ENCODE results near the gene SARM1. TPM values are rescaled to one million over a fixed set of nuclear protein-coding genes. Genes with fewer than 3 reads are reported as not detected.

The SARM1 gene
- total and polyA plus RNA-seq, 9 of the 15 experiments (the other 6 are each of a cell fraction or from before 2014, with no cell fraction given), result 0.04 to 0.55 (median 0.11) TPM; not detected in 2

- no peak for TF ChIP-seq ETS1 (conservative IDR thresholded peaks at IDR 0.05; ENCODE audit: control insufficient read depth, low read depth, low read length)
Observed at GRCh38 chr17:28368915-28369683, 2.4 kb upstream of the SARM1 start (continued).

GRCh38 chr17:28369684-28370034, 1.8 kb upstream of the SARM1 start:
- BruUV-seq (replicated peaks), result no TSS peak
- FAIRE-seq, result no peak
- intact Hi-C loops (cut with micrococcal nuclease), result no loop called here
- Histone ChIP-seq H3K36me3 (ENCODE audit: control insufficient read depth, insufficient read depth, low read length) (no peaks in the 10 kb centered on the region; the same call in 2 of the 3 replicates), H3K27me3 (ENCODE audit: control insufficient read depth in 2 of 2, insufficient read depth in 2 of 2, low read length in 2 of 2) (peaks cover 0 to 4% of the 10 kb centered on the region in 2 experiments; a peak in 1 of 5 replicates), H3K79me2 (ENCODE audit: control insufficient read depth, insufficient read depth, low read length) (no peaks in the 10 kb centered on the region), H3K9me1 (ENCODE audit: control insufficient read depth, insufficient read depth, low read length) (peaks cover 5% of the 10 kb centered on the region), H3K27ac (ENCODE audit: extremely low read depth, low read depth, low read length) (no peak overlapping the region), H4K20me1 (replicated peaks; ENCODE audit: control insufficient read depth, insufficient read depth, low read length) (peaks cover 14% of the 10 kb centered on the region), H3K4me1 (replicated peaks in 1 of 2; ENCODE audit: control insufficient read depth in 2 of 2, insufficient read depth in 2 of 2, low read length in 2 of 2) (peaks cover 16 to 43% of the 10 kb centered on the region in 2 experiments), H3K4me2 (ENCODE audit: insufficient read depth, low read length) (no peak overlapping the region), H3K4me3 (no peak overlapping the region), H3K9me3 (replicated peaks; ENCODE audit: control insufficient read depth, insufficient read depth, low read depth, low read length) (no peaks in the 10 kb centered on the region), H2AFZ (ENCODE audit: low read depth, low read length) (no peak overlapping the region), H3K9ac (ENCODE audit: insufficient read depth in 1 of 2, low read depth in 2 of 2, low read length in 2 of 2) (peak overlapping the region in 1 of 2 experiments; percentile 81; a peak in 2 of 4 replicates)
- no peak for DNase-seq (ENCODE audit: extremely low read depth in 1 of 4, low spot score in 3 of 4)
- in situ Hi-C loops (cut with MboI), result no loop called here
- ChIA-PET CTCF (ENCODE audit: low intra/inter-chr PET ratio) (interaction anchor here (0.6 kb wide), 1 partner anchor 183 kb away, joined by 5 read pairs; no protein-coding TSS in a partner anchor), POLR2A (interaction anchor here (0.6 to 3.4 kb wide), 5 partner anchors 8 to 29 kb away, joined by 3 to 31 read pairs (median 5); partner anchors contain the start of gene POLDIP2)
- TF ChIP-seq HMGXB4 (CRISPR knock-in tag; IDR thresholded peaks at IDR 0.05), result no peak
- peak; percentile 25; the same call in 1 of the 2 replicates for TF ChIP-seq NR2C1 (IDR thresholded peaks at IDR 0.05)
- peak; percentile 22; the same call in 1 of the 2 replicates for TF ChIP-seq NR2C1 (tag; IDR thresholded peaks at IDR 0.05)
- no peak for TF ChIP-seq ZSCAN29 (IDR thresholded peaks at IDR 0.05)
- no peak for TF ChIP-seq XRCC4 (IDR thresholded peaks at IDR 0.05; ENCODE audit: extremely low read depth, insufficient read depth, insufficient read length)
- TF ChIP-seq SNAPC5 (CRISPR knock-in tag; IDR thresholded peaks at IDR 0.05), result no peak
- WGBS (ENCODE audit: insufficient coverage, low coverage, missing lambda C conversion rate), result 70% methylated on average over 10 of the region's 10 CpGs
- no peak for ATAC-seq

All from K562 (cell line).